Measurements from ENCODE around the gene IL1F10.

DNA sequence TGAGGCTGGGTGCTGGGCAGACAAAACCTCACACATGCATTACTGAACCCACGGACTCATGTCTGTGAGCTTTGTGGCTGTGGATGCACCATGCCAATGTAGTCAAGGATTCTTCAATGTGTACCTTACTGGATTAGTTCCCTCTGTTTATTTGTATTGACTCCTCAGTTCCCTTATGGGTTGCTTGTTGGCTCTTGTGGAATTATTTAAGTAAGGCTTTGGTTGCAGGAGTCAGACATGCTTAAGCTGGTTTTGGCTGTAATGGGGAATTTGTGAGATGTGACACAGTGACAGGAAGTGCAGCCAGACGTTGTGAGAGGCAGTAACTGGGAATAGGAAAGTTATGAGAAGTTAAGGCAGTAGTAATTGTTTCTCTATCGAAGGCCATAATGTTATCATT is 46.0 kb downstream of the IL1F10 start:
- TF ChIP-seq REST (IDR thresholded peaks at IDR 0.05; ENCODE audit: insufficient read depth in 1 of 2, low read depth in 2 of 2, low read length in 2 of 2), result no peak
- TF ChIP-seq POLR2AphosphoS5 (IDR thresholded peaks at IDR 0.05; ENCODE audit: low read depth, low read length), result no peak
- no peak for TF ChIP-seq TAF1 (IDR thresholded peaks at IDR 0.05; ENCODE audit: borderline replicate concordance, insufficient read depth, low read length)
- TF ChIP-seq SIN3A (IDR thresholded peaks at IDR 0.05; ENCODE audit: borderline replicate concordance, insufficient read depth, low read length), result no peak
- no peak for TF ChIP-seq FOXP2 (optimal IDR thresholded peaks at IDR 0.05; ENCODE audit: borderline replicate concordance, extremely low read depth, extremely low read length, insufficient read depth)
